HL-60 (cell line): ENCODE measurements around the gene FAM219A.
"Not testable (repeated sequence)": the region's sequence is repeated elsewhere in the genome, so short reads cannot be mapped to it uniquely, and the experiment has no call there.

Experiments
- DNase-seq, 2 experiments: peaks; one replicate each; pipeline ENCODE4 v3.0.0-alpha.2; 2010 to 2020; ENCODE audit warnings: low read depth in 1 of 2, low spot score in 1 of 2
- H3K27ac ChIP-seq: fragments of 250-450 bp; sonication (Bioruptor Pico); replicated peaks from 2 replicates; pipeline ENCODE4 v1.5.1; 2020; ENCODE audit warnings: mild to moderate bottlenecking, moderate library complexity
- H3K27me3 ChIP-seq: fragments of 250-450 bp; sonication (Bioruptor Pico); 2 replicates; pipeline ENCODE4 v1.5.1; 2021; ENCODE audit warnings: mild to moderate bottlenecking, moderate library complexity; ENCODE audit not compliant: insufficient read depth, poor library complexity, severe bottlenecking
- H3K4me3 ChIP-seq: replicated peaks from 2 replicates; pipeline ENCODE4 v1.5.1; 2011; ENCODE audit warnings: mild to moderate bottlenecking, control low read depth, low read length; ENCODE audit not compliant: insufficient read depth
- CTCF ChIP-seq: IDR thresholded peaks from one replicate; pipeline ENCODE4 v1.5.1; 2011; ENCODE audit warnings: low read length, control low read depth, inconsistent platforms; ENCODE audit not compliant: insufficient read depth
- GABPA ChIP-seq: IDR thresholded peaks from 2 replicates; pipeline ENCODE4 v1.6.1; 2012; ENCODE audit warnings: low read depth
- POLR2AphosphoS5 ChIP-seq: IDR thresholded peaks from 2 replicates; pipeline ENCODE4 v1.6.1; 2012; ENCODE audit warnings: low read depth
- REST ChIP-seq: IDR thresholded peaks from 2 replicates; pipeline ENCODE4 v1.6.1; 2012; ENCODE audit warnings: low read depth; ENCODE audit not compliant: insufficient replicate concordance
- SPI1 ChIP-seq: IDR thresholded peaks from 2 replicates; pipeline ENCODE4 v1.6.1; 2012; ENCODE audit warnings: low read depth, mild to moderate bottlenecking, borderline replicate concordance

FAM219A gene

GRCh38 chr9:34443533-34443932 is 14.8 kb downstream of the FAM219A start:
- no peak overlapping the region for H3K4me3 ChIP-seq
- TF ChIP-seq SPI1 (no peak), CTCF (no peak), GABPA (no peak), REST (no peak), POLR2AphosphoS5 (no peak)
- no peak overlapping the region for H3K27ac ChIP-seq
- DNase-seq: no peak
- H3K27me3 ChIP-seq: no peaks in the 10 kb centered on the region

GRCh38 chr9:34442770-34443169 is 15.6 kb downstream of the FAM219A start:
- DNase-seq: no peak
- Histone ChIP-seq H3K27ac (no peak overlapping the region), H3K4me3 (no peak overlapping the region), H3K27me3 (no peaks in the 10 kb centered on the region)
- TF ChIP-seq SPI1: no peak
- TF ChIP-seq GABPA: no peak
- no peak for TF ChIP-seq CTCF

GRCh38 chr9:34440017-34440416 is 18.4 kb downstream of the FAM219A start:
- Histone ChIP-seq H3K4me3 (no peak overlapping the region), H3K27ac (no peak overlapping the region), H3K27me3 (no peaks in the 10 kb centered on the region)
- DNase-seq: no peak
- TF ChIP-seq CTCF: no peak
- TF ChIP-seq REST: no peak
- no peak for TF ChIP-seq GABPA
- TF ChIP-seq SPI1: no peak
- TF ChIP-seq POLR2AphosphoS5: no peak

- not testable (repeated sequence) for H3K4me3 ChIP-seq, H3K27me3 ChIP-seq, DNase-seq, H3K27ac ChIP-seq
Observed at GRCh38 chr9:34438465-34438864, 19.9 kb downstream of the FAM219A start.

GRCh38 chr9:34437926-34438307 is 20.5 kb downstream of the FAM219A start:
- not testable (repeated sequence) for DNase-seq, H3K27ac ChIP-seq, H3K27me3 ChIP-seq, H3K4me3 ChIP-seq
